ENCODE measurements around the gene CBL.
"Not testable (repeated sequence)": the region's sequence is repeated elsewhere in the genome, so short reads cannot be mapped to it uniquely, and the experiment has no call there.

Gene CBL

GRCh38 chr11:119206511-119207414 lies 624 bp downstream of the CBL start:
- DNase-seq (ENCODE audit: low read depth), result no peak
- H3K4me3 ChIP-seq (ENCODE audit: low read depth, low read length), result peak overlapping the region; percentile 90

- DNase-seq (ENCODE audit: low read depth), result no peak
- H3K4me3 ChIP-seq (ENCODE audit: low read depth, low read length), result peak overlapping the region; percentile 90
Measured at GRCh38 chr11:119207415-119207960, 1.3 kb downstream of the CBL start.

GRCh38 chr11:119209186-119209585 lies 3.0 kb downstream of the CBL start:
- H3K4me3 ChIP-seq (ENCODE audit: low read depth, low read length), result no peak overlapping the region
- no peak for DNase-seq (ENCODE audit: low read depth)

- H3K4me3 ChIP-seq (ENCODE audit: low read depth, low read length), result no peak overlapping the region
- no peak for DNase-seq (ENCODE audit: low read depth)
Measured at GRCh38 chr11:119210050-119210449, 3.9 kb downstream of the CBL start.

GRCh38 chr11:119218141-119218878 lies 12.2 kb downstream of the CBL start:
- DNase-seq (ENCODE audit: low read depth), result peak; percentile 75
- H3K4me3 ChIP-seq (ENCODE audit: low read depth, low read length), result no peak overlapping the region

GRCh38 chr11:119222308-119222707 lies 16.2 kb downstream of the CBL start:
- no peak overlapping the region for H3K4me3 ChIP-seq (ENCODE audit: low read depth, low read length)
- DNase-seq (ENCODE audit: low read depth), result no peak

- no peak overlapping the region for H3K4me3 ChIP-seq (ENCODE audit: low read depth, low read length)
- DNase-seq (ENCODE audit: low read depth), result no peak
Measured at GRCh38 chr11:119222891-119223290, 16.8 kb downstream of the CBL start.

- DNase-seq (ENCODE audit: low read depth), result no peak
- H3K4me3 ChIP-seq (ENCODE audit: low read depth, low read length), result no peak overlapping the region
Measured at GRCh38 chr11:119223856-119224255, 17.7 kb downstream of the CBL start.

- not testable (repeated sequence) for H3K4me3 ChIP-seq (ENCODE audit: low read depth, low read length); DNase-seq (ENCODE audit: low read depth)
Measured at GRCh38 chr11:119228535-119229287, 22.6 kb downstream of the CBL start.

- no peak for DNase-seq (ENCODE audit: low read depth)
- no peak overlapping the region for H3K4me3 ChIP-seq (ENCODE audit: low read depth, low read length)
Measured at GRCh38 chr11:119229288-119229672, 23.1 kb downstream of the CBL start.

- DNase-seq (ENCODE audit: low read depth), result no peak
Measured at GRCh38 chr11:119229741-119230140, 23.6 kb downstream of the CBL start.

GRCh38 chr11:119236490-119236889 lies 30.4 kb downstream of the CBL start:
- H3K4me3 ChIP-seq (ENCODE audit: low read depth, low read length), result no peak overlapping the region
- peak; percentile 33 for DNase-seq (ENCODE audit: low read depth)

More at GRCh38 chr11:119229741-119230140, 23.6 kb downstream of the CBL start:
- H3K4me3 ChIP-seq (ENCODE audit: low read depth, low read length), result no peak overlapping the region

- H3K4me3 ChIP-seq (ENCODE audit: low read depth, low read length), result no peak overlapping the region
- DNase-seq (ENCODE audit: low read depth), result no peak
Measured at GRCh38 chr11:119236891-119237290, 30.8 kb downstream of the CBL start.

GRCh38 chr11:119237515-119237914 lies 31.4 kb downstream of the CBL start:
- H3K4me3 ChIP-seq (ENCODE audit: low read depth, low read length), result no peak overlapping the region
- DNase-seq (ENCODE audit: low read depth), result no peak

- DNase-seq (ENCODE audit: low read depth), result no peak
Measured at GRCh38 chr11:119248750-119249670, 42.9 kb downstream of the CBL start.

GRCh38 chr11:119249671-119250010 lies 43.5 kb downstream of the CBL start:
- H3K4me3 ChIP-seq (ENCODE audit: low read depth, low read length), result no peak overlapping the region
- DNase-seq (ENCODE audit: low read depth), result no peak

More at GRCh38 chr11:119248750-119249670, 42.9 kb downstream of the CBL start:
- no peak overlapping the region for H3K4me3 ChIP-seq (ENCODE audit: low read depth, low read length)

GRCh38 chr11:119251114-119251513 lies 45.0 kb downstream of the CBL start:
- DNase-seq (ENCODE audit: low read depth), result no peak

GRCh38 chr11:119254239-119254638 lies 48.1 kb downstream of the CBL start:
- DNase-seq (ENCODE audit: low read depth), result no peak
- H3K4me3 ChIP-seq (ENCODE audit: low read depth, low read length), result no peak overlapping the region

More at GRCh38 chr11:119251114-119251513, 45.0 kb downstream of the CBL start:
- H3K4me3 ChIP-seq (ENCODE audit: low read depth, low read length), result no peak overlapping the region

- H3K4me3 ChIP-seq (ENCODE audit: low read depth, low read length), result no peak overlapping the region
- no peak for DNase-seq (ENCODE audit: low read depth)
Measured at GRCh38 chr11:119258180-119258579, 52.0 kb downstream of the CBL start.

All from skeletal muscle cell (primary cell).